ENCODE measurements around the gene GNG4.

Gene GNG4

DNA sequence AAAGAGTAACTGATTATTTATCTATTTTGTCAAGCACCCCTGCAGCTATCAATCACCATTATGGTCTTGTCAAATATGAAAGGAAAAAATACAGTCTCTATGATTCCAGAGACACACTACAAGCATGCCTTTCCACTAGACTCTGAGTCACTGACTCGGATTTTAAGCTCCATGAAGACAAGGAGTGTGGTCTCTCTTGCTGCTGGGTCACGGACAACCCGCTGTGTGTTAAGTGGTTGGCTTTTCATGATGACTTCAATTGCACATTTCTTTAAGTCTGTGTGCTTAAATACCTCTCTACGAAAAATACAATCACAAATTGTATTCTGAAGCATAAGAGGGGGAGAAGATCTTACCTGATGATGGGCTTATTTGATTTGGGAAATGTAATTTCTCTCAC lies 14.0 kb upstream of the GNG4 start:
- H3K4me1 ChIP-seq (ENCODE audit: insufficient read depth, low read length, poor library complexity, severe bottlenecking), result no peaks in the 10 kb centered on the region
- H3K9ac ChIP-seq (ENCODE audit: low read depth, low read length, poor library complexity, severe bottlenecking), result no peak overlapping the region
- H4K20me1 ChIP-seq (ENCODE audit: insufficient read depth, low read length, poor library complexity, severe bottlenecking), result no peaks in the 10 kb centered on the region
- no peak for TF ChIP-seq EZH2phosphoT487 (IDR thresholded peaks at IDR 0.05; ENCODE audit: borderline replicate concordance)
- TF ChIP-seq, protein P1, sequence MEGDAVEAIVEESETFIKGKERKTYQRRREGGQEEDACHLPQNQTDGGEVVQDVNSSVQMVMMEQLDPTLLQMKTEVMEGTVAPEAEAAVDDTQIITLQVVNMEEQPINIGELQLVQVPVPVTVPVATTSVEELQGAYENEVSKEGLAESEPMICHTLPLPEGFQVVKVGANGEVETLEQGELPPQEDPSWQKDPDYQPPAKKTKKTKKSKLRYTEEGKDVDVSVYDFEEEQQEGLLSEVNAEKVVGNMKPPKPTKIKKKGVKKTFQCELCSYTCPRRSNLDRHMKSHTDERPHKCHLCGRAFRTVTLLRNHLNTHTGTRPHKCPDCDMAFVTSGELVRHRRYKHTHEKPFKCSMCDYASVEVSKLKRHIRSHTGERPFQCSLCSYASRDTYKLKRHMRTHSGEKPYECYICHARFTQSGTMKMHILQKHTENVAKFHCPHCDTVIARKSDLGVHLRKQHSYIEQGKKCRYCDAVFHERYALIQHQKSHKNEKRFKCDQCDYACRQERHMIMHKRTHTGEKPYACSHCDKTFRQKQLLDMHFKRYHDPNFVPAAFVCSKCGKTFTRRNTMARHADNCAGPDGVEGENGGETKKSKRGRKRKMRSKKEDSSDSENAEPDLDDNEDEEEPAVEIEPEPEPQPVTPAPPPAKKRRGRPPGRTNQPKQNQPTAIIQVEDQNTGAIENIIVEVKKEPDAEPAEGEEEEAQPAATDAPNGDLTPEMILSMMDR (conservative IDR thresholded peaks at IDR 0.05; ENCODE audit: low read length), result no peak
- H3K9me3 ChIP-seq (ENCODE audit: insufficient read depth, low read depth, low read length), result no peaks in the 10 kb centered on the region
- H3K9me2 ChIP-seq (replicated peaks; ENCODE audit: low read depth, low read length), result no peaks in the 10 kb centered on the region
- H3F3A ChIP-seq (ENCODE audit: low read depth), result no peaks in the 10 kb centered on the region
- no peak overlapping the region for H3K4me2 ChIP-seq (ENCODE audit: low read depth, low read length, poor library complexity, severe bottlenecking)
- H3K79me2 ChIP-seq (ENCODE audit: insufficient read depth, low read length), result no peaks in the 10 kb centered on the region
- no peaks in the 10 kb centered on the region for H3K36me3 ChIP-seq (ENCODE audit: insufficient read depth, low read length)
- H2AFZ ChIP-seq (ENCODE audit: low read length), result no peak overlapping the region
- H3K27me3 ChIP-seq (ENCODE audit: insufficient read depth, low read length, poor library complexity, severe bottlenecking), result no peaks in the 10 kb centered on the region
- no peak overlapping the region for H3K4me3 ChIP-seq (ENCODE audit: low read length, poor library complexity, severe bottlenecking)

DNA sequence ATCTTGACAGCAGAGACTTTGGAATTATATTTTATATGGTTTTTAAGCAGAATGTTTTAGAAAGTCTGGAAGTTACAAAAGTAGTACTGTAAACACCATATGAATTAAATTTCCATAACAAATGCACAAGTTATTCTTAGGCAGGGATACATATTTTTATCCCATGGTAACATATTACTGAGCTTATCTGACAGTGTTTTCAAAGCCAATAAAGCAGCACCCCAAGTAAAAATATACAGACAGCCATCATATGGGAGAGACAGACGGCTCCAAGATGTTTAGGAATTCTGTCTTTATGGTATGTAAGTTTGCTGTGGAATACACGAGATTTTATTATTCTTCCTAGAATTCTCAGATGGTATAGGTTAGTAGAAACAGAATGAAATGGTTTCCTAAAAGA lies 12.0 kb upstream of the GNG4 start:
- no peaks in the 10 kb centered on the region for H3K9me2 ChIP-seq (replicated peaks; ENCODE audit: low read depth, low read length)
- no peaks in the 10 kb centered on the region for H3K27me3 ChIP-seq (ENCODE audit: insufficient read depth, low read length, poor library complexity, severe bottlenecking)
- no peaks in the 10 kb centered on the region for H3K36me3 ChIP-seq (ENCODE audit: insufficient read depth, low read length)
- H3K79me2 ChIP-seq (ENCODE audit: insufficient read depth, low read length), result no peaks in the 10 kb centered on the region
- no peak overlapping the region for H3K9ac ChIP-seq (ENCODE audit: low read depth, low read length, poor library complexity, severe bottlenecking)
- no peak overlapping the region for H3K4me2 ChIP-seq (ENCODE audit: low read depth, low read length, poor library complexity, severe bottlenecking)
- no peaks in the 10 kb centered on the region for H4K20me1 ChIP-seq (ENCODE audit: insufficient read depth, low read length, poor library complexity, severe bottlenecking)
- no peak overlapping the region for H2AFZ ChIP-seq (ENCODE audit: low read length)
- no peaks in the 10 kb centered on the region for H3K9me3 ChIP-seq (ENCODE audit: insufficient read depth, low read depth, low read length)
- H3F3A ChIP-seq (ENCODE audit: low read depth), result no peaks in the 10 kb centered on the region
- peaks cover 10% of the 10 kb centered on the region for H3K4me1 ChIP-seq (ENCODE audit: insufficient read depth, low read length, poor library complexity, severe bottlenecking)
- no peak overlapping the region for H3K4me3 ChIP-seq (ENCODE audit: low read length, poor library complexity, severe bottlenecking)
- TF ChIP-seq, protein P1 (conservative IDR thresholded peaks at IDR 0.05; ENCODE audit: low read length), result no peak
- no peak for TF ChIP-seq EZH2phosphoT487 (IDR thresholded peaks at IDR 0.05; ENCODE audit: borderline replicate concordance)

DNA sequence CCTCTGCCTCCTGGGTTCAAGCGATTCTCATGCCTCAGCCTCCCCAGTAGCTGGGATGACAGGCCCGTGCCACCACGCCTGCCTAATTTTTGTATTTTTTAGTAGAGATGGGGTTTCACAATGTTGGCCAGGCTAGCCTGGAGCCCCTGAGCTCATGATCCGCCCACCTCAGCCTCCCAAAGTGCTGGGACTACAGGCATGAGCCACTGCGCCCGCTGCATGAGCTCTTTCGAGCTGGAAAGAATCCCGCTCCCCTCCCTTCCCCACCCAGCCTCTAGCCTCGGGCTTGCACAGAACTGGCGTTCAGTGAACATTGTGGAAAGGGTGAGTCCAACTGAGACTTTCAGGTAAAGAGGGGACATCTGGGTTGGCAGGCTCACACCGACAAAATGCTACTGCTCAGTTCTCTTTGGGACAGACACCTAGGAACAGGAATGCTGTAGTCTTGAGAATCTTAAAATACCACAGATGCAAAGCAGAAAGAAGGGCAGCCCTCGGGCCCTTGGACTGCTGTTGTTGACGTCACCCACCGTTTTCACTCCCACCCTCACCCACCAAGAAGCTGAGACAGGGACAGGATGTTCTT lies 9.7 kb upstream of the GNG4 start:
- no peaks in the 10 kb centered on the region for H4K20me1 ChIP-seq (ENCODE audit: insufficient read depth, low read length, poor library complexity, severe bottlenecking)
- no peaks in the 10 kb centered on the region for H3K27me3 ChIP-seq (ENCODE audit: insufficient read depth, low read length, poor library complexity, severe bottlenecking)
- H3K9ac ChIP-seq (ENCODE audit: low read depth, low read length, poor library complexity, severe bottlenecking), result no peak overlapping the region
- H3K36me3 ChIP-seq (ENCODE audit: insufficient read depth, low read length), result no peaks in the 10 kb centered on the region
- peaks cover 10% of the 10 kb centered on the region for H3K4me1 ChIP-seq (ENCODE audit: insufficient read depth, low read length, poor library complexity, severe bottlenecking)
- no peaks in the 10 kb centered on the region for H3K79me2 ChIP-seq (ENCODE audit: insufficient read depth, low read length)
- no peak overlapping the region for H3K4me3 ChIP-seq (ENCODE audit: low read length, poor library complexity, severe bottlenecking)
- no peaks in the 10 kb centered on the region for H3F3A ChIP-seq (ENCODE audit: low read depth)
- TF ChIP-seq, protein P1 (conservative IDR thresholded peaks at IDR 0.05; ENCODE audit: low read length), result no peak
- TF ChIP-seq EZH2phosphoT487 (IDR thresholded peaks at IDR 0.05; ENCODE audit: borderline replicate concordance), result no peak
- H3K9me3 ChIP-seq (ENCODE audit: insufficient read depth, low read depth, low read length), result no peaks in the 10 kb centered on the region; the same call in 1 of the 2 replicates
- H3K4me2 ChIP-seq (ENCODE audit: low read depth, low read length, poor library complexity, severe bottlenecking), result no peak overlapping the region
- H2AFZ ChIP-seq (ENCODE audit: low read length), result no peak overlapping the region
- H3K9me2 ChIP-seq (replicated peaks; ENCODE audit: low read depth, low read length), result no peaks in the 10 kb centered on the region

Measured in Loucy (cell line).